Transverse colon (tissue), 3 donors: ENCODE results near the gene TBX10.

Experiments
- CTCF ChIP-seq, 5 experiments: fragments of 200-600 bp in 3 of 5; fragments of 450-650 bp in 2 of 5; sonication (generic) in 3 of 5; IDR thresholded peaks; 1 replicate in 2 of 5; 2 replicates in 3 of 5; pipeline ENCODE4 v1.5.1; 2016 to 2017; ENCODE audit warnings: antibody characterized with exemption in 5 of 5, inconsistent platforms in 3 of 5, mild to moderate bottlenecking in 2 of 5, moderate library complexity in 1 of 5
- POLR2A ChIP-seq: fragments of 450-650 bp; IDR thresholded peaks from one replicate; pipeline ENCODE4 v1.6.1; 2016; ENCODE audit warnings: antibody characterized with exemption, mild to moderate bottlenecking, moderate library complexity

GRCh38 chr11:67599149-67599548, 40.4 kb downstream of the TBX10 start:
- TF ChIP-seq CTCF (IDR thresholded peaks at IDR 0.05): no peak
- TF ChIP-seq POLR2A: no peak
